Smooth muscle cell (in vitro differentiated cells): ENCODE results near the gene PPP2R5C. TPM values are rescaled to one million over a fixed set of nuclear protein-coding genes. Genes with fewer than 3 reads are reported as not detected.

Experiments
- DNase-seq: peaks from one replicate; lab custom pipeline; 2025; ENCODE audit not compliant: unreplicated experiment; lab: John Stamatoyannopoulos, UW
- H2AFZ ChIP-seq: fragments of 200-600 bp; sonication (generic); 2 replicates; pipeline ENCODE4 v1.6.0; 2016; ENCODE audit warnings: antibody characterized with exemption, low read depth, mild to moderate bottlenecking
- H3F3A ChIP-seq: fragments of 200-600 bp; sonication (generic); 2 replicates; pipeline ENCODE4 v1.6.0; 2017; ENCODE audit warnings: antibody characterized with exemption, low read depth
- H3K27ac ChIP-seq: fragments of 200-600 bp; sonication (generic); 2 replicates; pipeline ENCODE4 v1.5.1; 2016; ENCODE audit warnings: low read depth, mild to moderate bottlenecking
- H3K27me3 ChIP-seq: fragments of 200-600 bp; sonication (generic); 2 replicates; pipeline ENCODE4 v1.6.1; 2016; ENCODE audit warnings: low read depth, mild to moderate bottlenecking
- H3K36me3 ChIP-seq: fragments of 200-600 bp; sonication (generic); 2 replicates; pipeline ENCODE4 v1.5.1; 2016; ENCODE audit warnings: low read depth
- H3K4me1 ChIP-seq: fragments of 200-600 bp; sonication (generic); 2 replicates; pipeline ENCODE4 v1.5.1; 2016; ENCODE audit warnings: low read depth
- H3K4me2 ChIP-seq: fragments of 200-600 bp; sonication (generic); 2 replicates; pipeline ENCODE4 v1.6.0; 2016; ENCODE audit warnings: mild to moderate bottlenecking
- H3K4me3 ChIP-seq: fragments of 200-600 bp; sonication (generic); 2 replicates; pipeline ENCODE4 v1.5.1; 2016; ENCODE audit warnings: mild to moderate bottlenecking
- H3K79me2 ChIP-seq: fragments of 200-600 bp; sonication (generic); 2 replicates; pipeline ENCODE4 v1.6.0; 2016; ENCODE audit warnings: low read depth, mild to moderate bottlenecking
- H3K9ac ChIP-seq: fragments of 200-600 bp; sonication (generic); 2 replicates; pipeline ENCODE4 v1.6.0; 2016; ENCODE audit warnings: low read depth
- H3K9me3 ChIP-seq: fragments of 200-600 bp; sonication (generic); replicated peaks from 2 replicates; pipeline ENCODE4 v1.5.1; 2016; ENCODE audit warnings: low read depth
- H4K20me1 ChIP-seq: fragments of 200-600 bp; sonication (generic); 2 replicates; pipeline ENCODE4 v1.6.0; 2016; ENCODE audit warnings: low read depth
- WGBS: methylation state at CpG from one replicate; pipeline ENCODE4 v1.1.7; 2016; ENCODE audit warnings: low lambda C conversion rate; 5-methylcytosine and 5-hydroxymethylcytosine counted together
- polyA plus RNA-seq: library from polyadenylated mRNA; unstranded; fragments of >200 nt; fragmentation: Nextera tagmentation; extraction: Ambion mirVana; gene quantifications from 2 replicates; pipeline ENCODE4 v1.2.1, GENCODE V29; 2016
- total RNA-seq: library from RNA; depleted of rRNA; stranded (reverse); fragments of >200 nt; gene quantifications from 2 replicates; pipeline ENCODE4 v1.2.3, GENCODE V29; 2014
- TF ChIP-seq, protein P1 (sequence below): fragments of 200-600 bp; sonication (generic); IDR thresholded peaks from 2 replicates; pipeline ENCODE4 v1.5.1; 2017; ENCODE audit warnings: borderline replicate concordance, mild to moderate bottlenecking, antibody characterized with exemption; ENCODE audit not compliant: insufficient read depth, poor library complexity, severe bottlenecking

The PPP2R5C gene
- total and polyA plus RNA-seq, 2 experiments from 2014 or later = 63.6 to 92.7 TPM

DNA sequence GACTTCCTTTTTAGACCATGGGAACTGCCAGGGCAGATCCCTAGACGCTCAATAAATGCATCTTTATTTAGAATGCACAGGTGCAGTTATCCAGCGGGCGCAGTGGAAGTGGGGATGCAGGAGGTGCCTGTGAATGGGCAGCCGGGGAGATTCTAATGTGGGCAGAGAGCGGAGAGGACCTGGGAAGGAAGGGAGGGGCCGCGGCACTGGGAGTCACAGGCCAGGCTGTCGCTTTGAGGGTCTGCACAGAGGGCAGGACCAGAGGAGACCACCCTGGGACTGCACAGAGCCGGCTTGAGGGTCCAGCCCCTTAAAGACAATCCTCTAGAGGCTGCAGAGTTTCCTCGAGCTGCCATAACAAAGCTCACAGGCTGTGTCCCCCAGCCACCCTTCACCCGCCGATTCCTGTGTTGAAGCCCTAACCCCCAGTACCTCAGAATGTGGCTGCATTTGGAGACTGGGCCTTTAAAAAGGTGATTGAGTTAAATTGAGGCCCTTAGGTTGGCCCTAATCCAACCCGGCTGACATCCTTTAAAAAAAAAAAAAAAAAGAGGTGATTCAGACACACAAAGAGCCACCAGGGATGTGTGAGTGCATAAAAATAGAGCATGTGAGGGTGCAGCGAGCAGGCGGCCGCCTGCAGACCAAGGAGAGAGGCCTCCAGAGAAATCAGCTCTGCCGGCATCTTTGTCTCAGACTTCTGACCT, 44.4 kb upstream of the PPP2R5C start:
- no peak for DNase-seq
- 76% methylated on average over 17 of the region's 17 CpGs for WGBS

GRCh38 chr14:101717663-101718490, 43.6 kb upstream of the PPP2R5C start:
- 78% methylated on average over 19 of the region's 19 CpGs for WGBS
- H3K4me2 ChIP-seq = no peak overlapping the region
- no peaks in the 10 kb centered on the region for H3K27me3 ChIP-seq
- no peaks in the 10 kb centered on the region for H3K79me2 ChIP-seq
- DNase-seq = no peak
- no peak overlapping the region for H3K9ac ChIP-seq
- no peaks in the 10 kb centered on the region for H3F3A ChIP-seq
- no peak overlapping the region for H2AFZ ChIP-seq
- no peaks in the 10 kb centered on the region for H3K36me3 ChIP-seq
- H3K27ac ChIP-seq = no peak overlapping the region
- TF ChIP-seq, protein P1, sequence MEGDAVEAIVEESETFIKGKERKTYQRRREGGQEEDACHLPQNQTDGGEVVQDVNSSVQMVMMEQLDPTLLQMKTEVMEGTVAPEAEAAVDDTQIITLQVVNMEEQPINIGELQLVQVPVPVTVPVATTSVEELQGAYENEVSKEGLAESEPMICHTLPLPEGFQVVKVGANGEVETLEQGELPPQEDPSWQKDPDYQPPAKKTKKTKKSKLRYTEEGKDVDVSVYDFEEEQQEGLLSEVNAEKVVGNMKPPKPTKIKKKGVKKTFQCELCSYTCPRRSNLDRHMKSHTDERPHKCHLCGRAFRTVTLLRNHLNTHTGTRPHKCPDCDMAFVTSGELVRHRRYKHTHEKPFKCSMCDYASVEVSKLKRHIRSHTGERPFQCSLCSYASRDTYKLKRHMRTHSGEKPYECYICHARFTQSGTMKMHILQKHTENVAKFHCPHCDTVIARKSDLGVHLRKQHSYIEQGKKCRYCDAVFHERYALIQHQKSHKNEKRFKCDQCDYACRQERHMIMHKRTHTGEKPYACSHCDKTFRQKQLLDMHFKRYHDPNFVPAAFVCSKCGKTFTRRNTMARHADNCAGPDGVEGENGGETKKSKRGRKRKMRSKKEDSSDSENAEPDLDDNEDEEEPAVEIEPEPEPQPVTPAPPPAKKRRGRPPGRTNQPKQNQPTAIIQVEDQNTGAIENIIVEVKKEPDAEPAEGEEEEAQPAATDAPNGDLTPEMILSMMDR = no peak
- H3K4me1 ChIP-seq = no peaks in the 10 kb centered on the region
- no peaks in the 10 kb centered on the region for H4K20me1 ChIP-seq
- no peaks in the 10 kb centered on the region for H3K9me3 ChIP-seq
- H3K4me3 ChIP-seq = no peak overlapping the region

More for the DNA sequence above, 44.4 kb upstream of the PPP2R5C start:
- Histone ChIP-seq H3K27ac (no peak overlapping the region), H3K4me3 (no peak overlapping the region), H3K36me3 (no peaks in the 10 kb centered on the region), H3K79me2 (no peaks in the 10 kb centered on the region), H3K9me3 (no peaks in the 10 kb centered on the region), H3K4me1 (no peaks in the 10 kb centered on the region), H3K27me3 (no peaks in the 10 kb centered on the region), H2AFZ (no peak overlapping the region), H3F3A (no peaks in the 10 kb centered on the region), H3K9ac (no peak overlapping the region), H3K4me2 (no peak overlapping the region), H4K20me1 (no peaks in the 10 kb centered on the region)
- TF ChIP-seq, protein P1 = no peak

GRCh38 chr14:101719045-101719645, 42.4 kb upstream of the PPP2R5C start:
- Histone ChIP-seq H2AFZ (no peak overlapping the region), H3K9ac (no peak overlapping the region), H3K27me3 (no peaks in the 10 kb centered on the region), H3K79me2 (no peaks in the 10 kb centered on the region), H3K36me3 (no peaks in the 10 kb centered on the region), H4K20me1 (no peaks in the 10 kb centered on the region), H3K9me3 (no peaks in the 10 kb centered on the region), H3K27ac (no peak overlapping the region), H3K4me2 (no peak overlapping the region), H3K4me1 (no peaks in the 10 kb centered on the region), H3F3A (no peaks in the 10 kb centered on the region), H3K4me3 (no peak overlapping the region)
- WGBS = 74% methylated on average over 8 of the region's 10 CpGs
- no peak for DNase-seq
- TF ChIP-seq, protein P1 = no peak
